Activated T-helper 17 cell treated with anti-CD3 and anti-CD28 coated beads, Interleukin-2, amount 50 U/mL, for 72 hours (primary cell): ENCODE results near the gene SMYD1. TPM values are rescaled to one million over a fixed set of nuclear protein-coding genes. Genes with fewer than 3 reads are reported as not detected.

Experiments
- ATAC-seq: fragments of 150-1000 bp; cut with Tn5 transposase; replicated peaks from 2 replicates; pipeline ENCODE4 v1.10.0; 2021; ENCODE audit warnings: mild to moderate bottlenecking, moderate library complexity
- H3K27ac Mint-ChIP-seq: one replicate; pipeline ENCODE4 v1.8.0; 2022; ENCODE audit warnings: mixed read lengths
- H3K27me3 Mint-ChIP-seq: one replicate; pipeline ENCODE4 v1.8.0; 2022; ENCODE audit warnings: mixed read lengths
- H3K36me3 Mint-ChIP-seq: one replicate; pipeline ENCODE4 v1.8.0; 2022; ENCODE audit warnings: low read depth, mild to moderate bottlenecking, mixed read lengths
- H3K4me1 Mint-ChIP-seq: one replicate; pipeline ENCODE4 v1.8.0; 2022; ENCODE audit warnings: mixed read lengths
- H3K4me3 Mint-ChIP-seq: one replicate; pipeline ENCODE4 v1.8.0; 2022; ENCODE audit warnings: mild to moderate bottlenecking, mixed read lengths
- H3K9me3 Mint-ChIP-seq: one replicate; pipeline ENCODE4 v1.8.0; 2022; ENCODE audit warnings: mixed read lengths
- total RNA-seq, 2 donors: library from RNA; stranded (reverse); gene quantifications; one replicate each; pipeline ENCODE4 v1.2.3, GENCODE V29; 2022

SMYD1 gene
- total RNA-seq, 2 donors from 2014 or later: not detected

DNA sequence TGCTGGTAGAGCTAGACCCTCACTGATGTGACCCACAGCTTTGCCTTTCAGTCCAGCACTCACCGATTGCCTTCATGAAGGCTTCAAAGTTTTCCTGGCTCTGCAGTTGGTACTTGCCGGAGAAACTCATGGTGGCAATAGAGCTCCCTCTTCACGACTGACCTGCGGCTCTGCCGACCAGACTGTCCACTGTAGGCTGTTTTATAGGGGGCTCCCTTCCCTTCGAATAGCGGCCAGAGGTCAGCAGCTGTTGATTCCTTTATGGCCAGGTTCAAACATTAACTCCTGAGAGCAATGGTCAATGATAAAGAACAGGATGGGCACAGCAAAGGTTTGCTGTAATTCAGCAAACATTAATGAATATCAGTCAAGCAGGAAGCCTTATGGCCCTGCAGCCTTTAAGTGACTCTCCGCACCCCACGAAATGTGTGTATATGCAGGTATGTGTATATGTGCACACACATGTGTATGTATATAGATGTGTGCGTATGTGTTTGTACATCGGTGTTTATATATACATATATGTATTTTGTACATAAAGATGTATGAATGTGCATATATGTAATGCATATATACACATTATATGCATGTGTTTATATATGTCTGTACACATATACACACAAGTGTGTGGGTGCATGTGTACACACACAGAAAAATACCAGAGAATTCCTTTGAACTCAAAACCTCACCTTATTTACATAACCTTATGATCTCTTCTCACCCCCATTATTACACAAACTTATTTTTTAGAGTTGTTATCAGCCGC, 60.4 kb downstream of the SMYD1 start, which contains the start of gene FABP1:
TSS of gene FABP1 (minus strand) at position 175 of the 766 bp plus-strand sequence. CDS start at position 130, 45 bp downstream.
- no peak for ATAC-seq
- Mint-ChIP-seq H3K36me3 (no peaks in the 10 kb centered on the region), H3K27ac (no peak within 1 kb of the TSS)

GRCh38 chr2:88128654-88129312, 61.2 kb downstream of the SMYD1 start:
- ATAC-seq: no peak
- Mint-ChIP-seq H3K27me3 (peaks cover 17% of the 10 kb centered on the region), H3K4me1 (no peaks in the 10 kb centered on the region)

More for the DNA sequence above, 60.4 kb downstream of the SMYD1 start, which contains the start of gene FABP1:
- H3K9me3 Mint-ChIP-seq: no peaks in the 10 kb centered on the region
- peaks cover 17% of the 10 kb centered on the region for H3K27me3 Mint-ChIP-seq
- no peak within 1 kb of the TSS for H3K4me3 Mint-ChIP-seq
- no peaks in the 10 kb centered on the region for H3K4me1 Mint-ChIP-seq

DNA sequence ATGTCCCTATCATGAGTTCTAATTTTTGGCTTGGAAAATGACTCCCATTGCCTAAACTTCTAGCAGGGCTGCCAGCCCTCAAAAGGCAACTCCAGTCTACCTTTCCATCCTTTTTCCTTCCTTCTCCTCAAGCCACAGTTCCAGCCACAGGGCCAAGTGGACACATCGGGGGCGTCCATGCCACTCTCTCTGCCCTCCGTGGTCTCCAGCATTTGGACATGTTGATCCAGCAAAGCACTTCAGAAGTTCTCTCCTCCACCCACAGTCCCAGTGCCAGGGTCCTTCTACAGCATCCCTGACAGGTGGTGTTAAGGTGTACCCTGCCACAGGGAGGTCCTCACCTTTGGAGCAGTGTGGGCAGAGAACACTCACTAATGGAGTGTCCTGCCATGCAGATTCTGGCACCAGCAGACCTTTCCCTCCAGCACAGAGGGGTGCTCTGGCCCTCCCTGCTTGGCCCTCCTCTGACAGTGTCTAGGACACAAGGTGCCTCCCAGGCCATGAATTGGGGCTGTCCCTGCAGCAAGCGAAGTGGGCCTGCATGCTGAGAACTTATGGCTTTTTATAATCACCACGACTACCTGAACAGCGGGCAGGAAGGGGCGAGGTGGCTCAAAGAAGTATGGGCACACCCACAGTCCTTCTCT, 61.8 kb downstream of the SMYD1 start:
- Mint-ChIP-seq H3K4me1 (no peaks in the 10 kb centered on the region), H3K27ac (no peak overlapping the region), H3K36me3 (no peaks in the 10 kb centered on the region), H3K27me3 (peaks cover 17% of the 10 kb centered on the region), H3K4me3 (no peak overlapping the region), H3K9me3 (no peaks in the 10 kb centered on the region)
- no peak for ATAC-seq

More at GRCh38 chr2:88128654-88129312, 61.2 kb downstream of the SMYD1 start:
- Mint-ChIP-seq H3K27ac (no peak overlapping the region), H3K9me3 (no peaks in the 10 kb centered on the region), H3K4me3 (no peak overlapping the region), H3K36me3 (no peaks in the 10 kb centered on the region)

- no peak for ATAC-seq
- Mint-ChIP-seq H3K27ac (no peak overlapping the region), H3K9me3 (no peaks in the 10 kb centered on the region), H3K4me1 (no peaks in the 10 kb centered on the region), H3K27me3 (peaks cover 27% of the 10 kb centered on the region), H3K36me3 (no peaks in the 10 kb centered on the region), H3K4me3 (no peak overlapping the region)
These were observed 63.8 kb downstream of the SMYD1 start for GRCh38 chr2:88131201-88131998.

DNA sequence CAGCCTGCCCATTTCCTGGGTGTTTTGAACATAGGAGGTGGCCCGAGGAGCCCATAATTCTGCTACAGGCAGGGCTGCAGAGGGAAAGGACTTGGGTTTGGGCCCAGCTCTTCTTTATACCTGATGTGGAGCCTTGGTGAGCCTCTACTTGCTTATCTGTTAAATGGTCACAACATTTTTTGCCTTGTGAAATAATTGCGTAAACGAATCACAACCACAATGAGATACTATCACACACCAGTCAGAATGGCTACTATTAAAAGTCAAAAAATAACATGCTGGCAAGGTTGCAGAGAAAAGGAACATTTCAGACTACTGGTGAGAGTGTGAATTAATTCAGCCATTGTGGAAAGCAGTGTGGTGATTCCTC, 64.4 kb downstream of the SMYD1 start:
- no peak for ATAC-seq
- H3K36me3 Mint-ChIP-seq: no peaks in the 10 kb centered on the region
- H3K9me3 Mint-ChIP-seq: no peaks in the 10 kb centered on the region
- H3K4me3 Mint-ChIP-seq: no peak overlapping the region
- no peaks in the 10 kb centered on the region for H3K4me1 Mint-ChIP-seq
- no peak overlapping the region for H3K27ac Mint-ChIP-seq
- H3K27me3 Mint-ChIP-seq: peaks cover 27% of the 10 kb centered on the region

DNA sequence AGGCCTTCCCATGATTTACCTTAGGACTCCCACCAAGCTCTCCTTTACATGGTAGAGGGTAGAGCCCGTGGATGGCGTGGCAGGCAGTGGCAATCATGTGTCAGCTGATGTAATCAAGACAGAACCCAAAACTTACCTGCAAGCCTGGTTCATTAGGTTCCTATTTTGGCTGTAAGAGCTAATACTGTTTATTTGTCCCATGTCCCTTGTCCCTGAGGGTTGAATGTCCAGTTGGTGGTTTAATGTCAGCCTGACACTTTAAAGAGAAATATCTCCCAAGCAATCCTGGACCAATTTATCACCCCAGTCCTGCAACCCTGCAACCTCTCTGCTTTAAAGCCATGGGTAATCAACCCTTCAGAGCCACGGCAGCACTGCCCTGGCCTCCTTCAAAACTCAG, 66.2 kb downstream of the SMYD1 start:
- Mint-ChIP-seq H3K4me1 (no peaks in the 10 kb centered on the region), H3K9me3 (no peaks in the 10 kb centered on the region)

DNA sequence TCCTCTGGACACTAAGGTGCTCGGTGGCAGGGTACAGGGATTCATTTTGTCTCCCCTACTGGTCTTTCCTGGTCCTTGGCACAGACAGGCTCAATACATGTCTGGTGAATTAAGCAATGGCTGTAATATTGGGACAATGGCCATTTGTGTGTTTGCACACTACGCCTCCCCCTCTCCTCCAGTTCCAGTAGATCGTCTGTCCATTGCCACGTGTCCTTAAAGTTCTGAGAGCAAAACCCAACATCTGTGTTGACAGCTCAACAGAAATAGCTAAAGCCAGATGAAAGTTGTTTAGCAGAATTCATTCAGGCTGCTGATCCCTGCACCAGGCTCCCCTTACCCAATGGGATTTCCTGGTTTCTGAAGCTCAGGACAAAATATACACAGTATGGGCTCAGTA, 69.2 kb downstream of the SMYD1 start:
- Mint-ChIP-seq H3K4me3 (no peak overlapping the region), H3K27ac (no peak overlapping the region), H3K27me3 (peaks cover 33% of the 10 kb centered on the region), H3K36me3 (no peaks in the 10 kb centered on the region), H3K4me1 (no peaks in the 10 kb centered on the region), H3K9me3 (peaks cover under 1% of the 10 kb centered on the region)
- no peak for ATAC-seq

More for the DNA sequence above, 66.2 kb downstream of the SMYD1 start:
- H3K27ac Mint-ChIP-seq: no peak overlapping the region
- H3K27me3 Mint-ChIP-seq: peaks cover 20% of the 10 kb centered on the region
- no peaks in the 10 kb centered on the region for H3K36me3 Mint-ChIP-seq
- ATAC-seq: no peak
- no peak overlapping the region for H3K4me3 Mint-ChIP-seq

GRCh38 chr2:88137833-88138232, 70.2 kb downstream of the SMYD1 start:
- H3K4me1 Mint-ChIP-seq: no peaks in the 10 kb centered on the region
- no peak for ATAC-seq
- H3K27ac Mint-ChIP-seq: no peak overlapping the region
- peaks cover 3% of the 10 kb centered on the region for H3K9me3 Mint-ChIP-seq
- H3K36me3 Mint-ChIP-seq: no peaks in the 10 kb centered on the region
- no peak overlapping the region for H3K4me3 Mint-ChIP-seq
- peaks cover 36% of the 10 kb centered on the region for H3K27me3 Mint-ChIP-seq

GRCh38 chr2:88139203-88139702, 71.6 kb downstream of the SMYD1 start:
- no peak for ATAC-seq
- no peaks in the 10 kb centered on the region for H3K36me3 Mint-ChIP-seq
- H3K4me1 Mint-ChIP-seq: no peaks in the 10 kb centered on the region
- H3K27ac Mint-ChIP-seq: no peak overlapping the region
- H3K9me3 Mint-ChIP-seq: peaks cover 3% of the 10 kb centered on the region
- peaks cover 45% of the 10 kb centered on the region for H3K27me3 Mint-ChIP-seq
- no peak overlapping the region for H3K4me3 Mint-ChIP-seq

DNA sequence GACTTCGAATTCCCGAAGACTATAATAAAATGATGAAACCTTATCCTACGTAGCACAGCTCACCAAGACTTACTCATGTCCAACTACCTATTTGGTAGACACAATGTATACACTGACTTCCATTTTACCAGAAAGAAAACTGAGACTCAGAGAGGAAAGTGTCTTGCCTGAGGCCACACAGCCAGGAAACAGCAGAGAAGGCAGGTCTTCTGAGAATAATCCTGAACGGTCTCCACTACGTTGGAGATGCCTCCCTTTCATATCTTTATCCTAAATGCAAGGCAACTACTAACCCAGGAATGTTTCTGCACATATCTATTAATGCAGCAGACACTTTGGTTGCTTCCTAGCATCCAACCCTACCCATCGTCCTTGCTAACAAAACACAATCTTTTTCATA, 72.2 kb downstream of the SMYD1 start:
- H3K36me3 Mint-ChIP-seq: no peaks in the 10 kb centered on the region
- H3K27me3 Mint-ChIP-seq: peaks cover 45% of the 10 kb centered on the region
- H3K4me3 Mint-ChIP-seq: no peak overlapping the region
- ATAC-seq: no peak
- no peak overlapping the region for H3K27ac Mint-ChIP-seq
- H3K4me1 Mint-ChIP-seq: no peaks in the 10 kb centered on the region
- H3K9me3 Mint-ChIP-seq: peaks cover 3% of the 10 kb centered on the region

- ATAC-seq: no peak
- no peak overlapping the region for H3K27ac Mint-ChIP-seq
- H3K9me3 Mint-ChIP-seq: peaks cover 3% of the 10 kb centered on the region
- H3K4me3 Mint-ChIP-seq: no peak overlapping the region
- H3K4me1 Mint-ChIP-seq: no peaks in the 10 kb centered on the region
- H3K27me3 Mint-ChIP-seq: peaks cover 41% of the 10 kb centered on the region
- H3K36me3 Mint-ChIP-seq: no peaks in the 10 kb centered on the region
These were observed 74.3 kb downstream of the SMYD1 start for GRCh38 chr2:88141952-88142351.

GRCh38 chr2:88144271-88144670, 76.6 kb downstream of the SMYD1 start:
- H3K36me3 Mint-ChIP-seq: no peaks in the 10 kb centered on the region
- H3K9me3 Mint-ChIP-seq: peaks cover 15% of the 10 kb centered on the region

GRCh38 chr2:88144914-88145497, 77.4 kb downstream of the SMYD1 start:
- Mint-ChIP-seq H3K36me3 (no peaks in the 10 kb centered on the region), H3K4me1 (no peaks in the 10 kb centered on the region), H3K27ac (no peak overlapping the region), H3K9me3 (peaks cover 17% of the 10 kb centered on the region), H3K4me3 (no peak overlapping the region), H3K27me3 (peaks cover 42% of the 10 kb centered on the region)
- ATAC-seq: no peak

More at GRCh38 chr2:88144271-88144670, 76.6 kb downstream of the SMYD1 start:
- no peak for ATAC-seq
- no peak overlapping the region for H3K27ac Mint-ChIP-seq
- no peaks in the 10 kb centered on the region for H3K4me1 Mint-ChIP-seq
- H3K4me3 Mint-ChIP-seq: no peak overlapping the region
- H3K27me3 Mint-ChIP-seq: peaks cover 43% of the 10 kb centered on the region

GRCh38 chr2:88146590-88146989, 79.0 kb downstream of the SMYD1 start:
- Mint-ChIP-seq H3K4me3 (no peak overlapping the region), H3K36me3 (no peaks in the 10 kb centered on the region), H3K4me1 (no peaks in the 10 kb centered on the region), H3K9me3 (peaks cover 17% of the 10 kb centered on the region), H3K27ac (no peak overlapping the region), H3K27me3 (peaks cover 32% of the 10 kb centered on the region)
- no peak for ATAC-seq
